GM18873 (cell line): ENCODE data around the gene MTHFD1L.

Experiments used
- ATAC-seq: cut with Tn5 transposase; IDR thresholded peaks from one replicate; pipeline ENCODE4 v1.9.1; 2021; ENCODE audit warnings: mild to moderate bottlenecking, moderate library complexity, moderate number of reproducible peaks; ENCODE audit not compliant: unreplicated experiment, low FRiP score

Gene MTHFD1L

DNA sequence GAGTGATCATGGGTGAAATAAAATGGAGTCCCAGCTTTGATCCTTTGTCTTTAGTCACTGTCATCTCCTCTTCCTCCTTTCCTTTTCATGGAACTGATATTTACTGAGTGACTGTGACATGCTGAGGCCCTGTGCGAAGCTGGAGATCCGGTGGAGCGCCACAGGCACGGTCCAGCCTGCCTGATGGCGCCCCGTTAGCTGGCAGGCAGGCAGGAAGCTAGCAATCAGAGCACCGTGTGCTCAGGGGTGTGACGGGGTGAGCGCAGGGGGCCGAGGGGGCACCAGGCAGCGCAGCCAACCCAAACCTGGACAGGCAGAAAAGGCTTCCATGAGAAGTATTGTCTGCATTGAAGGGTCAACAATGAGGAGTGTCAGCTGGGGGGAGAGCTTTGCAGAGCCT lies 274.0 kb downstream of the MTHFD1L start:
- no peak for ATAC-seq

DNA sequence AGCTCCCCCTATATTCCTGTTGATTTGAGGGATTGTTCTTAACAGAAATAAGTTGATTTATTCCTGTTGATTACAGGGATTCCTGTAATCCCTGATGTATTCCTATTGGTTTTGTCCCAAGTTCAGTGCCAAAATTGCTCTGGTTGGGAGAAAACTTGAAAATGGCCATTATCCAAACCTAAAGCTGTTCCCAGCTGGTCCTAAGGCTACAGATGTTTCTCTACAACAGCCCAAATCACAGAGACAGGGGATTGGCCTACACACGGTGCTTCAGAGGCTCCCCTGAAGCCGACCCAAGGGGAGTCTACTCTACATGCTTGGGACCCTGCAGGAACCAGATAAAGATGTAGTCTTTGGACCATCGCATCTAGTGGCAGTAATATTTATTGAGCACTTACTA lies 275.3 kb downstream of the MTHFD1L start:
- no peak for ATAC-seq

DNA sequence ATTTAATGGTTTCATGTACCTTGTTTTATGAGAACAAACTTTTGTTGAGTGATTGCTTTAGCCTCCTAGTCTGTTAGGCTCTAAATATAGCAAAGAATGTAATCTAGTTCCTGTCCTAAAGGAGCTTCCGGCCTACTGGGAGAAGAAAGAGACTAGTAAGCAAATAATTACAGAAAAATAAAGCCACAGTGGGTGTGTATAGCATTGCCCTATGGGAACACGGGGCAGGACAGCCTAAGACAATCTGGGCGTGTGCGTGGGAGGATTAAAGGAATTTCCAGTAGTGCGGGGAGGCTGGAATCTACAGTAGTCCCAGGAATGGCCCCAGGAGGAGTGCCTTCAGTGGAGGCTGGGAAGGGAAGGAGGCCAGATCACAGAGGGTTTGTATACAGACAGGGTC lies 276.2 kb downstream of the MTHFD1L start:
- no peak for ATAC-seq

DNA sequence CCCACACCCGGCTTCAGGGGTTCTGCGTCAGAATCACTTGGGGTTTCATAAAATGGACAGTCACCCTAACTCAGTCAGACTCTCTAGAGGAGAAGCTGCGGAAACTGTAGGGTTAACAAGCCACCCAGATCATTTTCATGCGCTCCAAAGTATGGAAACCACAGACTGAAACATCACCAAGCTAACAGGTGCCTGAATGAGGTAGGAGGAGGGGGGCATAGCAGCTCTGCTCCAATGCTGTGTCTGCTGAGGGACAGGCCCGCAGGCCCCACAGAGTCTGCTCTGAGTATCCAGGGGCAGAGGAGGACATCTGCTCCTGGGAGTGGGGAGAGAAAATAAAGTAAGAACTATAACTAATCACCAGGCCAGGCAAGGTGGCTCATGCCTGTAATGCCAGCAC lies 277.2 kb downstream of the MTHFD1L start:
- no peak for ATAC-seq

DNA sequence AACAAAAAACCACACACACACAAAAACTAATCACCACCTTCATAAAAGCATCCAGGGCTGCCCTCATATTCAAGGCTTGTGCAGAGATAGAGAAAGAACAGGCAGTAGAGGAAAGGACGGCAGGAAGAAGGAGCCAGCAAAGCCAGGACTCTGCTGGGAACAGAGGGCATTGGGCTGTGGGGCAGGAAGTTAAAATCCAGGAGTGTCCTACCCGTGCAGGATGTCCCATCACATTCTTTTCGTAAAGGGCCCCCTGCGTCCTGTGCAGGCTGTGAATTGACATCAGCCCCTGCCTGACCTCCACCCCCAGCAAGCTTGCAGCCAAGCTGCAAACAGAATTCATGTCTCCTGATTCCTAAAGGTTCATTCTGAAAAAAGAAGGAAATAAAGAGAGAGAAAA lies 277.8 kb downstream of the MTHFD1L start:
- no peak for ATAC-seq

DNA sequence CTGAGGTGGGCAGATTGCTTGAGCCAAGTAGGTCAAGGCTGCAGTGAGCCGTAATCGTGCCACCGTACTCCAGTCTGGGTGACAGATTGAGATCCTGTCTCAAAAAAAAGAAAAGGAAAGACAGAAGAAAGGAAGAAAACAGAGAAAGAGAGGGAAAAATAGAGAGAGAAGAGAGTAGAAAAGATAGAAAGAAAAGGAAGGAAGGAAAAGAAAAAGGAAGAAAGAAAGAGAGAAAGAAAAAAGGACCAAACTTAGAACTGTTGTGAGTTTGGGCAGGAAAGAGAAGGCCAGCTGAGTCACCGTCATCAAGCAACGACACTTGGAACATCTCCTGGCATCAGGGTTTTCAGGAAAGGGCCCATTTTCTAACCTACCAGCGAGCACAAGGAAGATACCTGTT lies 278.3 kb downstream of the MTHFD1L start:
- no peak for ATAC-seq

DNA sequence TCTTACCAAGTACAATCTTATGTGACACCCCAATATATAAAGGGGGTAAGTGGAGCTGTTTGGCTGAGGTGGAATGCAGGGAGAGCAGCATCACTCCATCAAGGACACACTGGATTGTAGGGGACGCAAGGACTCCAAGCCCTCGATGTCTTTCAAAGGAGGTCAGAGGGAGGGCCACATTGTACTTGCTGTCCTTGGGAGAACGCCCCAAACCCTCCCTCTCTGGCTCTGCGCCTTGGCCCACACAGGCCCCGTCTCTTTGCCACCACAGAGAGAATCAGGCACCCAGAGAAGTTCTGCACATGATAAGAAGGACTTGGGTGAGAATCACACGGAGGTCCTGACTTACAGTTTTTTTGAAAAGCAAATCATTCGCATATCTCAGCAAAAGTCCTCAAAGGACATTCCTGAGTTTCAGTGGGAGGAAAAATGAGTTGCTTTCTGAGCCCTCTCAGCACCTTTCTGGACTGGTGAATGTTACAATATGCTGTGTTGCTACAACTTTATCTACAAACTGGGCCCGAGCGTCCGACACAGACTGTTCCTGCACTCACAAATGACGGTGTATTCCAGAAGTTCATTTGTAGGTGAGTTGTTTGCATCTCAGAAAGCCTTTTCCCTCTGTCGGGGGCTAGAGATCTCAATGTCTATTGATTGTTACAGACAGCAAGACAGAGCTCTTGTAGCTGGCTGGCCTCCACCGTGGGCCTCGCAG lies 281.8 kb downstream of the MTHFD1L start:
- ATAC-seq = no peak

DNA sequence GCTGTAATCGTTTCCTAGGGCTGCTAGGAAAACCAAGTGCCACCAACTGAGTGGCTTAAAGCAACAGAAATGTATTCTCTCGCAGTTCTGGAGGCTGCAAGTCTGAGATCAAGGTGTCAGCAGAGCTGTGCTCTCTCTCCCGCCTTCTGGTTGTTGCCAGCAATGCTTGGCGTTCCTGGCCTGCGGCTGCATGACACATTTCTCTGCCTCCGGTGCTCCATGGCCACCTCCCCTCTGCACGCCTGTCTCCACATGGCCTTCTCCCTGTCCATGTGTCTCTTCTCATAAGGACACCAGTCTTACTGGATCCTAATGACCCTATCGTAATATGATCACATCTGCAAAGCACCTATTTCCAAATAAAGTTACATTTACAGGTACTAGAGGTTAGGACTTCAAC lies 282.6 kb downstream of the MTHFD1L start:
- no peak for ATAC-seq

DNA sequence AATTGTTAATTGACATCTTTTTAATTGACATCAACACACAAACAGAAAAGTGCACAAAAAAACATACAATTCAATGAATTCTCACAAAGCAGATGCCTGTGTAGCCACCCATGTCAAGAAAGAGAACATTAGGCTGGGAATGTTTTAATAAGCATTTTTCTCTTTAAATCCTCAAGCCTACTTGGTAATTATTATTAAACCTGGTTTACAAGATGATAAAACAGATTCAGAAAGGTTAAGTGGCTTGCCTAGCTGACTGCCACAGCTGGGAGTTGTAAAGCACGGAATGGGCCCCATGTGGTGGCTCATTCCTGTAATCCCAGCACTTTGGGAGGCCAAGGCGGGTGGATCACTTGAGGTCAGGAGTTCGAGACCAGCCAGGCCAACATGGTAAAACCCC lies 284.3 kb downstream of the MTHFD1L start:
- no peak for ATAC-seq
